OCI-LY3 (cell line): ENCODE measurements around the gene C12orf56.
"Not testable (repeated sequence)": the region's sequence is repeated elsewhere in the genome, so short reads cannot be mapped to it uniquely, and the experiment has no call there.

Experiments
- H2AFZ ChIP-seq: fragments of 200-600, 300-600 bp; shearing (Covaris generic); 2 replicates; pipeline ENCODE4 v1.6.0; 2014; ENCODE audit warnings: antibody characterized with exemption, low read depth, low read length
- H3K27ac ChIP-seq: fragments of 200-600, 300-600 bp; sonication (generic); 2 replicates; pipeline ENCODE4 v1.5.1; 2014; ENCODE audit warnings: mild to moderate bottlenecking, low read length, moderate library complexity, mixed read lengths
- H3K27me3 ChIP-seq: fragments of 200-600, 300-600 bp; sonication (generic); 2 replicates; pipeline ENCODE4 v1.6.1; 2014; ENCODE audit warnings: low read depth, low read length, mixed read lengths
- H3K36me3 ChIP-seq: fragments of 200-600, 300-600 bp; sonication (generic); replicated peaks from 2 replicates; pipeline ENCODE3; 2014; ENCODE audit warnings: low read depth, low read length, mixed read lengths
- H3K4me1 ChIP-seq: fragments of 300-600, 200-600 bp; sonication (generic); 2 replicates; pipeline ENCODE4 v1.6.1; 2014; ENCODE audit warnings: low read length, mixed read lengths
- H3K4me2 ChIP-seq: fragments of 200-600, 300-600 bp; sonication (generic); 2 replicates; pipeline ENCODE4 v1.6.1; 2014; ENCODE audit warnings: low read length, mixed read lengths
- H3K4me3 ChIP-seq: fragments of 300-600, 200-600 bp; sonication (generic); 2 replicates; pipeline ENCODE4 v1.5.1; 2014; ENCODE audit warnings: antibody characterized with exemption, mild to moderate bottlenecking, low read length, moderate library complexity
- H3K79me2 ChIP-seq: fragments of 300-600, 200-600 bp; shearing (Covaris generic); 2 replicates; pipeline ENCODE4 v1.6.1; 2014; ENCODE audit warnings: mild to moderate bottlenecking, low read length, mixed read lengths
- H3K9ac ChIP-seq: fragments of 300-600, 200-600 bp; shearing (Covaris generic); 2 replicates; pipeline ENCODE4 v1.6.0; 2014; ENCODE audit warnings: mild to moderate bottlenecking, low read length, moderate library complexity
- H3K9me3 ChIP-seq: fragments of 200-600, 300-600 bp; shearing (Covaris generic); 2 replicates; pipeline ENCODE4 v1.6.1; 2014; ENCODE audit warnings: low read length, mixed read lengths; ENCODE audit not compliant: insufficient read depth
- H4K20me1 ChIP-seq: fragments of 200-600, 300-600 bp; sonication (generic); 2 replicates; pipeline ENCODE4 v1.6.1; 2016; ENCODE audit warnings: low read length, mixed read lengths; ENCODE audit not compliant: insufficient read depth
- EZH2phosphoT487 ChIP-seq: fragments of 200-600 bp; shearing (Covaris generic); IDR thresholded peaks from 2 replicates; pipeline ENCODE4 v1.6.1; 2018; ENCODE audit warnings: antibody characterized with exemption, mixed run types, low read depth
- TF ChIP-seq, protein P1 (sequence below): fragments of 200-600, 300-600 bp; sonication (generic); IDR thresholded peaks from 2 replicates; pipeline ENCODE4 v1.5.1; 2014; ENCODE audit warnings: antibody characterized with exemption, low read length, low read depth

C12orf56 gene

DNA sequence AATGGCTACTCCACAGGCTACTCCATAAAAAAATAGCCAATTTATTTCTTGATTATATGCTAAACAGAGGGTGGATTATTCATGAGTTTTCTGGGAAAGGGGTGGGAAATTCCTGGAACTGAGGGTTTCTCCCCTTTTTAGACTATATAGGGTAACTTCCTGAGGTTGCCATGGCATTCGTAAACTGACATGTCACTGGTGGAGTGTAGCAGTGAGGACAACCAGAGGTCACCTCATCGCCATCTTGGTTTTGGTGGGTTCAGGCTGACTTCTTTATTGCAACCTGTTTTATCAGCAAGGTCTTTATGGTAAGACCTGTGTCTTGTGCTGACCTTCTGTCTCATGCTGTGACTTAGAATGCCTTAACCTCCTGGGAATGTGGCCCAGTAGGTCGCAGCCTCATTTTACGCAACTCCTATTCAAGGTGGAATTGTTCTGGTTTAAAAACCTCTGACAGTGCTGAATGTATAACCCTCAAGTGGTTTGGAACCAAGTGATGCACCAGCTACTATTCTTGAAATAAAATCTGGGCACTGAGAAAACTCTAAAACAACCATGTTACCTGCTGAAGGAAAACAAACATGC lies 27.7 kb downstream of the C12orf56 start:
- Histone ChIP-seq H3K27me3 (no peaks in the 10 kb centered on the region), H3K9me3 (no peaks in the 10 kb centered on the region), H2AFZ (no peak overlapping the region), H3K27ac (no peak overlapping the region), H3K4me2 (no peak overlapping the region), H3K36me3 (no peaks in the 10 kb centered on the region), H3K4me1 (peaks cover 3% of the 10 kb centered on the region), H3K9ac (no peak overlapping the region), H3K4me3 (no peak overlapping the region), H4K20me1 (no peaks in the 10 kb centered on the region), H3K79me2 (no peaks in the 10 kb centered on the region)
- TF ChIP-seq, protein P1, sequence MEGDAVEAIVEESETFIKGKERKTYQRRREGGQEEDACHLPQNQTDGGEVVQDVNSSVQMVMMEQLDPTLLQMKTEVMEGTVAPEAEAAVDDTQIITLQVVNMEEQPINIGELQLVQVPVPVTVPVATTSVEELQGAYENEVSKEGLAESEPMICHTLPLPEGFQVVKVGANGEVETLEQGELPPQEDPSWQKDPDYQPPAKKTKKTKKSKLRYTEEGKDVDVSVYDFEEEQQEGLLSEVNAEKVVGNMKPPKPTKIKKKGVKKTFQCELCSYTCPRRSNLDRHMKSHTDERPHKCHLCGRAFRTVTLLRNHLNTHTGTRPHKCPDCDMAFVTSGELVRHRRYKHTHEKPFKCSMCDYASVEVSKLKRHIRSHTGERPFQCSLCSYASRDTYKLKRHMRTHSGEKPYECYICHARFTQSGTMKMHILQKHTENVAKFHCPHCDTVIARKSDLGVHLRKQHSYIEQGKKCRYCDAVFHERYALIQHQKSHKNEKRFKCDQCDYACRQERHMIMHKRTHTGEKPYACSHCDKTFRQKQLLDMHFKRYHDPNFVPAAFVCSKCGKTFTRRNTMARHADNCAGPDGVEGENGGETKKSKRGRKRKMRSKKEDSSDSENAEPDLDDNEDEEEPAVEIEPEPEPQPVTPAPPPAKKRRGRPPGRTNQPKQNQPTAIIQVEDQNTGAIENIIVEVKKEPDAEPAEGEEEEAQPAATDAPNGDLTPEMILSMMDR: no peak
- no peak for TF ChIP-seq EZH2phosphoT487

GRCh38 chr12:64361173-64361572 lies 29.4 kb downstream of the C12orf56 start:
- H3K79me2 ChIP-seq, H2AFZ ChIP-seq, H4K20me1 ChIP-seq, H3K27me3 ChIP-seq, H3K4me1 ChIP-seq, H3K9ac ChIP-seq, H3K27ac ChIP-seq, H3K36me3 ChIP-seq, H3K4me3 ChIP-seq, H3K4me2 ChIP-seq: not testable (repeated sequence)
- H3K9me3 ChIP-seq: peaks cover 11% of the 10 kb centered on the region

DNA sequence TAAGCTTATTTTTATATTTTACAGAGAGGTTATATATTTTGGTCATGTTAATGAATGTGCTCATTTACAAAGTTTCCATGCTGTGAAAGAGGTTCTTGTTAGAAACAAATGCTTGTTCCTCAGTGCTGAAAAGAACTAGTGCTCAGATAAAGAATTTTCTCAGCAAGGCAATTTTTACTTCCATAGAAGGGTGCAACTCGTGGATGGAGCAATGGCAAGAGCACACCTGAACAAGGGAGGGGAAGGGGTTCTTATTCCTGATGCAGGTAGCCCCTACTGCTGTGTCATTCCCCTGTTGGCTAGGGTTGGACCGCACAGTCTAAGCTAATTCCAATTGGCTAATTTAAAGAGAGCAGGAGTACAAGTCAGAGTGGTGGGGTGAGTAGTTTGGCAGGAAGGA lies 34.3 kb downstream of the C12orf56 start:
- not testable (repeated sequence) for H3K27me3 ChIP-seq, H3K4me2 ChIP-seq, H3K27ac ChIP-seq, H3K4me3 ChIP-seq, H3K79me2 ChIP-seq, H4K20me1 ChIP-seq, H3K9ac ChIP-seq, H2AFZ ChIP-seq, H3K36me3 ChIP-seq, H3K4me1 ChIP-seq
- H3K9me3 ChIP-seq: peaks cover 15% of the 10 kb centered on the region

DNA sequence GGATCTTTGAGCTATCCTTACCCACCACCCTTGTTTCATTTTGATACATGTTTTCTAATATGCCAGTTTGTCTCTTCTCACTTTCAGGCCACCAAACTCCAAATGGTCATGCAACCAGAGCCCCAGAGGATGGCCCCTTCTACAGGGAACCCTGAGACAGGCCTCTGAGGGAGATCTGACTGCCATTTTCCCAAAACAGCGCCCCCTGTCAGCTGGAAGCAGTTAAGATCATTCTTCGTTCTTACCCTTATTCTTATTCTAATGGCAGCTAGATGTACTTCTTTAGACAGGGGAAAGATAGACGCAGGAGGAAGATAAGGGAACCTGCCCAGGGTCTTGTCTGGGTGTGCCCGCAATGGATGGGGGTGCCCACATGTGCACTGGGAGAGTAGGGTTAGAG lies 38.4 kb downstream of the C12orf56 start:
- TF ChIP-seq, protein P1: no peak
- no peak for TF ChIP-seq EZH2phosphoT487
- no peak overlapping the region for H3K27ac ChIP-seq
- no peaks in the 10 kb centered on the region for H3K36me3 ChIP-seq
- H3K9me3 ChIP-seq: peaks cover 14% of the 10 kb centered on the region
- no peak overlapping the region for H2AFZ ChIP-seq
- no peak overlapping the region for H3K4me2 ChIP-seq
- H3K4me1 ChIP-seq: no peaks in the 10 kb centered on the region
- H3K4me3 ChIP-seq: no peak overlapping the region
- no peak overlapping the region for H3K9ac ChIP-seq
- H4K20me1 ChIP-seq: no peaks in the 10 kb centered on the region
- H3K27me3 ChIP-seq: no peaks in the 10 kb centered on the region
- no peaks in the 10 kb centered on the region for H3K79me2 ChIP-seq

DNA sequence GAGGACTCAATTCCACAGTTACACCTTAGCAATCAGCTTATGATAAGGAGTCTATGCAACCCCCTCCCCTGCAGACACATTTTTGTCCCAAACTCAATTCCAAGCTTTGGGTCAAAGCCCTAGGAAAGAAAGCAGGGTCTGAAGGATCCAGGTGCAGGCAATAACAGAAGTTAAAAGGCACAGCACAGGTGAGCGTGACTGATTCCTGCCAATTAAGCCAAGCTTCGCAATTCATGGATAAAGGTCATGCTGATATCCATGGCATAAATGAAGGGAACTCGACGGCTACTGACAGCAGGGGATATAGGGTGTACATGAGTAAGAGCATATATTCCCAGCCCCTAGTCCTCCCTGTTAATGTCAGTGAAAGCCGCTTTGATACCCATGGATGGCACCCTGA lies 39.3 kb downstream of the C12orf56 start:
- no peaks in the 10 kb centered on the region for H3K4me1 ChIP-seq
- no peaks in the 10 kb centered on the region for H3K36me3 ChIP-seq
- peaks cover 6% of the 10 kb centered on the region; the same call in 1 of the 2 replicates for H3K9me3 ChIP-seq
- H3K4me2 ChIP-seq: no peak overlapping the region
- no peaks in the 10 kb centered on the region for H4K20me1 ChIP-seq
- H3K9ac ChIP-seq: no peak overlapping the region
- H3K27ac ChIP-seq: no peak overlapping the region
- no peak overlapping the region for H3K4me3 ChIP-seq
- no peak overlapping the region for H2AFZ ChIP-seq
- no peaks in the 10 kb centered on the region for H3K27me3 ChIP-seq
- TF ChIP-seq EZH2phosphoT487: no peak
- H3K79me2 ChIP-seq: no peaks in the 10 kb centered on the region
